GM20431 (cell line): Measurements from ENCODE around the gene GKN2.

Experiments used
- in situ Hi-C: fragments of 300-500 bp; cut with MseI, MboI; formaldehyde crosslinking; loops from one replicate; pipeline ENCODE4 v1.15.0; 2020; ENCODE audit warnings: low sequenced_read_pairs; ENCODE audit not compliant: unreplicated experiment

Gene GKN2

GRCh38 chr2:68925295-68925896, 27.3 kb downstream of the GKN2 start:
- in situ Hi-C loops = no loop called here

- in situ Hi-C loops = no loop called here
Observed at GRCh38 chr2:68921646-68922045, 31.0 kb downstream of the GKN2 start.

- in situ Hi-C loops = no loop called here
Observed at GRCh38 chr2:68920481-68921170, 32.1 kb downstream of the GKN2 start.

GRCh38 chr2:68918497-68918896, 34.2 kb downstream of the GKN2 start:
- in situ Hi-C loops = loop anchor here (10.0 kb wide), 2 partner anchors 164 to 454 kb away; partner anchors contain the start of genes APLF and FBXO48

- in situ Hi-C loops = loop anchor here (10.0 kb wide), 2 partner anchors 162 to 452 kb away; partner anchors contain the start of genes APLF and FBXO48
Observed at GRCh38 chr2:68917034-68917718, 35.5 kb downstream of the GKN2 start.

GRCh38 chr2:68916226-68916625, 36.5 kb downstream of the GKN2 start:
- in situ Hi-C loops = loop anchor here (10.0 kb wide), 2 partner anchors 161 to 451 kb away; partner anchors contain the start of genes APLF and FBXO48

- in situ Hi-C loops = loop anchor here (10.0 kb wide), 2 partner anchors 161 to 451 kb away; partner anchors contain the start of genes APLF and FBXO48
Observed at GRCh38 chr2:68915393-68915792, 37.3 kb downstream of the GKN2 start.

GRCh38 chr2:68913359-68913758, 39.3 kb downstream of the GKN2 start:
- in situ Hi-C loops = loop anchor here (10.0 kb wide), 2 partner anchors 159 to 449 kb away; partner anchors contain the start of genes APLF and FBXO48

GRCh38 chr2:68912732-68913131, 40.0 kb downstream of the GKN2 start:
- in situ Hi-C loops = loop anchor here (10.0 kb wide), 2 partner anchors 158 to 448 kb away; partner anchors contain the start of genes APLF and FBXO48

- in situ Hi-C loops = loop anchor here (10.0 kb wide), 2 partner anchors 157 to 447 kb away; partner anchors contain the start of genes APLF and FBXO48
Observed at GRCh38 chr2:68912111-68912510, 40.6 kb downstream of the GKN2 start.

- in situ Hi-C loops = loop anchor here (10.0 kb wide), 2 partner anchors 157 to 447 kb away; partner anchors contain the start of genes APLF and FBXO48
Observed at GRCh38 chr2:68911709-68912108, 41.0 kb downstream of the GKN2 start.

GRCh38 chr2:68911246-68911645, 41.4 kb downstream of the GKN2 start:
- in situ Hi-C loops = loop anchor here (10.0 kb wide), 2 partner anchors 156 to 446 kb away; partner anchors contain the start of genes APLF and FBXO48

- in situ Hi-C loops = loop anchor here (10.0 kb wide), 2 partner anchors 155 to 445 kb away; partner anchors contain the start of genes APLF and FBXO48
Observed at GRCh38 chr2:68909793-68910674, 42.7 kb downstream of the GKN2 start.

- in situ Hi-C loops = no loop called here
Observed at GRCh38 chr2:68908392-68908970, 44.2 kb downstream of the GKN2 start.

GRCh38 chr2:68907920-68908253, 44.8 kb downstream of the GKN2 start:
- in situ Hi-C loops = no loop called here

GRCh38 chr2:68907232-68907919, 45.3 kb downstream of the GKN2 start:
- in situ Hi-C loops = no loop called here

GRCh38 chr2:68906716-68907115, 46.0 kb downstream of the GKN2 start:
- in situ Hi-C loops = no loop called here

- in situ Hi-C loops = no loop called here
Observed at GRCh38 chr2:68905116-68905515, 47.6 kb downstream of the GKN2 start.

GRCh38 chr2:68901561-68901960, 51.1 kb downstream of the GKN2 start:
- in situ Hi-C loops = no loop called here
